GM19023 (cell line): ENCODE data around the gene TMEM74B.

Experiments used
- ATAC-seq: cut with Tn5 transposase; IDR thresholded peaks from one replicate; pipeline ENCODE4 v1.9.1; 2021; ENCODE audit warnings: mild to moderate bottlenecking, moderate library complexity; ENCODE audit not compliant: unreplicated experiment

TMEM74B gene

GRCh38 chr20:1183153-1183552 is 1.6 kb downstream of the TMEM74B start:
- no peak for ATAC-seq

GRCh38 chr20:1182106-1182505 is 2.7 kb downstream of the TMEM74B start:
- no peak for ATAC-seq

DNA sequence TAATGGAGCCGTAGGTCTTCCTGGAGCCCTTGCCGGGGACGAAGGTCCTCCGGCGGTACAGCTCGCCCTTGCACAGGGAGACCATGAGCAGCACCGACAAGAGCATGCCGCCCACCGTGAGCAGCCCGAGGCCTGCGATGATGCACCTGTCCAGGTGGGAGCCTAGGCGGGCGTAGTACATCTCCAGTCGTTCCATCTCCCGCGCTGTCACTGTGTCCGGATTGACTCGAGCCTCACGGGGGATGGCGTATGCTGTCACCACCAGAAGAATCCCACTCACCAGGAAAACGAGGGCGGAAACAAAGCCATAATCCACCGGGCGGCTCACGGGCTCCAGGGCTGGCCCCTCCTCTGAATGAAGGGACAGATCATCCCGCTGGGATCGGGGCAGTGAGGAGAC is 3.8 kb downstream of the TMEM74B start:
- no peak for ATAC-seq

DNA sequence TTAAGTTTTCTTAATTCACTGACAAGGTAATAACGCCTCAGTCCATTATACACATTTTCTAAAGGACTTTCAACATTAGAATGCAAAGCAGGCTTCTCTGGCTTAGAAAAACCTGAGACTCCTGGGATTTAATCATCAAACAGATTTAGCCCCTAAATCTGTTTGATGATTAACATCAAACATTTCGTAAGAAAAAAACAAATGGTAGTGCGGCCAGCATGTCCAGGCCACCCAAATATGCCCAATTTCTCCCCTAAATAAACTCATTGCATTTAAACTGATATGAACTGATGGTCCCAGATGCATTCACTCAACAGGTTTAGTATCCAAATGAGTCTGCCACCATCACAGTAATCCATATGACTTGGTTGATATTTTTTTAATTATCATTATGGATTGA is 6.2 kb downstream of the TMEM74B start:
- ATAC-seq: no peak

GRCh38 chr20:1178103-1178502 is 6.7 kb downstream of the TMEM74B start:
- ATAC-seq: no peak

DNA sequence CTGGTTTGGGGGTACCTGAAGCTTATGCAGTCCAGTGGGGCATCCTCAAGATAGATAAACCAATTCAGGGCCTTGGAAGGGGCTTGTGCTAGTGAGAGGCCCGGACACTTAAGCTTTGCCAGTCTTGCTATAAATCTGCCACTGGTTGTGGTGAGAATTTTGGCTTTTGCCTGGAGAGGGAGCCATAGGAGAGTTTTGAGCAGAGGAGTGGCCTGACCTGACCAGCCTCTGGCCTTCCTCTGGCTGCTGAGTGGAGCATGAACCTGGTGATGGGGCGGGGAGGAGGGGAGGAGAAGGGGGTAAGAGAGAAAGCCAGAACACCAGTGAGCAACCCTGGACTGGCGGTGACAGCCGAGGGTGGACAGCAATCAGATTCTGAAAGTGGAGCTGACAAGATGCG is 7.1 kb downstream of the TMEM74B start:
- no peak for ATAC-seq

- no peak for ATAC-seq
Measured at GRCh38 chr20:1174787-1175186, 10.0 kb downstream of the TMEM74B start.

GRCh38 chr20:1173698-1174097 is 11.1 kb downstream of the TMEM74B start:
- no peak for ATAC-seq

DNA sequence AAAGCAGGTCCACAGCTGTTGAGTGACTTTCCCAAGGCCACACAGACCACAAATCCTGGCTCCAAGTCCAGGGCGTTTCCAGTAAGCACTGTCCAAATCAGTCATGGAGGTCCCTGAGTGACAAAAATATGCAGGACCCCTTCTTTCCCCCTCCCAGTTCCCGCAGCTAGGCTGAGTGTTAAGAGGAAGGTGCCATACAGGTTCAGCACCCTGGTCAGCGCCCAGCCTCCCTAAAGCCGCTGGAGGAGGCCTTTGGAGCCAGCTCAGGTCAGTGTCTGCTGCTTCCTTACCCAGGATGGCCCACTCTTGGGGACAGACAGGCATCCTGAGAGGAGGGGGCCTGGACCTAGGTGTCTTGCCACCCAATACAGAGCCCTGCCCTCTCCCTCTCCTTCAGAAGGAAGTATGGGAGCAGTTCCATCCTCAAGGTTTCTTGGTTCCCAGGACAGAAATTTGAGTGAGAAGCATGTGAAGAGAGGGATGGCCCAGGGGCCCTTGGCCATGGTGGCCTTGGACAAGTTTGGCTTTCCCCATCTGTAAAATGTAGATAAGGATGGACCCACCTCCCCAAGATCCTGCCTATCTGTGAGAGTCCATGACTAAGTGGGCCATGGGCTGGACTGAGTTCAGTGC is 13.2 kb downstream of the TMEM74B start:
- no peak for ATAC-seq

DNA sequence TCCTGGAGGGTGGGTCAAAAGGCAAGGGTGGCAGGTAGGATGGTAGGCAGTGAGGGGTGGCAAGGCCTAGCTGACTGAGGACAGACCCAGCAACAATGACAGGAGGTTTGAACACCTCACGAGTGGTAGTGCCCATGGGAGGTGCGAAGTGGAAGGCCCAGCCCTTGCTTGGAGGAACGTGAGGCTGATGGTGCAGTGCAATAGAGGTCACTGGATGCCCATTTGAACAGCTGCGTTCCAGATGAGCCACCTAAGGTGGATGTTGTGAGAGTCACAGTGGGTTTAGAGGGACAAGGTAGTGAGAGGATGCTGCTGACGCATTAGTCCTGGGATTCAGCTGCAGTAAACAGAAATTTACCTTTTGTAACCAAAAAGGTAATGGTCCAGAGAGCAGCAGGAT is 15.6 kb downstream of the TMEM74B start:
- ATAC-seq: no peak

DNA sequence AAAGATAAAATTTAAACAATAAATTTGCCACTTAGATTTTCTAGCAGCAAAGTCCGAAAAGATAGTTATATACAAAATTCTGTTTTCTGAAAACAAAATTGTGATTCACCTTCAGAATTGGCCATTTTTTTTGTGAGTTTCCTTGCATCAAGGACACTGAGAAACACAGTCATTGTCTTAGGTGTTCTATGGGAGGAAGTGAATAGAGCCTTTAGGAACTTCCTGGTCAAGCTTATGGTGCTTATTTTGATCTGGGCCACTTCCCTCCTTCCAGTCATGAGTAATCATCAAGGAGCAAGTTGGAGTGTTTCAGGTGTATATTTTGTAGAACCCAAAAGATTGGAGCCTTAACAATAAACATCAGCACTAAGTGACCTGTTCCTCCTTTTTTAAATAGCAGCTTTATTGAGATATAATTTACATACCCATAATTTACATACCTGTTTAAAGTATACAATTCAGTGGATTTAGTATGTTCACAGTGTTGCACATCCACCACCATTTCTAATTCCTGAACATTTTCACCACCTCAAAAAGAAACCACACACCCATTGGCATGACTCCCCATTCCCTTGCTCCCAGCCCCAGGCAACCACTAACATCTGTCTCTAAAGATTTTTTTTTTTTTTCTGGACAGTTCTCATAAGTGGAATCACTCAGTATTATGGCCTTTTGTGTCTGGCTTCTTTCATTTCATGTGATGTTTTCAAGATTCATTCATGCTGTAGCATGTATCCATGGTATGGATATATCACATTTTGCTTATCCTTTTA is 17.6 kb downstream of the TMEM74B start:
- no peak for ATAC-seq

GRCh38 chr20:1165941-1166340 is 18.8 kb downstream of the TMEM74B start:
- no peak for ATAC-seq

- no peak for ATAC-seq
Measured at GRCh38 chr20:1165521-1165920, 19.3 kb downstream of the TMEM74B start.

DNA sequence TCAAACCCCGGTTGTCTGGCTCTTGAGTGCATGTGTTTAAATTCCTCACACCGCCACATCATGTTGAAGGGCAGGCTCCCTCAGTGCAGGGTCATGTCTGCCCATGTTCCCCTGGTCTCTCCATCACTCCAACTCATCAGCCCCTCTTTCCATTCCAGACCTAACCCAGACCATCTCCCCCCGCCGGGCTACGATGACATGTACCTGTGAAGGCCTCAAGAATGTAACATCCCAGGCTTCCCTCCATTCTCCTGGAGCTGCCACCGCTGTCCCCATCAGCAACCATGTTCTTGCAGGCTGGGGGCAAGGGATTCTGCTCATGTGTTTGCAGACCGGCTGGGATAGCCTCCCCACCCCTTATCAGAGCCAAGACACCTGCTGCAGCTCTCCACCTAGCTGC is 19.9 kb downstream of the TMEM74B start:
- ATAC-seq: no peak

GRCh38 chr20:1163653-1164052 is 21.1 kb downstream of the TMEM74B start:
- ATAC-seq: no peak

- no peak for ATAC-seq
Measured at GRCh38 chr20:1163105-1163504, 21.7 kb downstream of the TMEM74B start.

- no peak for ATAC-seq
Measured at GRCh38 chr20:1160991-1161390, 23.8 kb downstream of the TMEM74B start.

DNA sequence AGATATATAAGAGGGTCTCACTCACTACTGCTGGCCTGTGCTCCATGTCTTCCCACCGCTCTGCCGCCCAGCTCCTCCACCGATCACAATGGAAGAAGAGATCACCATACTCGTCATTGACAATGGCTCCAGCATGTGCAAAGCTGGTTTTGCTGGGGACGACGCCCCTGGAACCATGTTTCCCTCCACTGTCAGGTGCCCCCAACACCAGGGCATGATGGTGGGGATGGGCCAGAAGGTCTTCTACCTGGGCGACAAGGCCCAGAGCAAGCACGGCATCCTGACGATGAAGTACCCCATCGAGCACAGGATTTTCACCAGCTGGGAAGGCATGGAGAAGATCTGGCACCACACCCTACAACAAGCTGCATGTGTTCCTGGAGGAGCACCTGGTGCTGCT is 24.3 kb downstream of the TMEM74B start:
- ATAC-seq: no peak

DNA sequence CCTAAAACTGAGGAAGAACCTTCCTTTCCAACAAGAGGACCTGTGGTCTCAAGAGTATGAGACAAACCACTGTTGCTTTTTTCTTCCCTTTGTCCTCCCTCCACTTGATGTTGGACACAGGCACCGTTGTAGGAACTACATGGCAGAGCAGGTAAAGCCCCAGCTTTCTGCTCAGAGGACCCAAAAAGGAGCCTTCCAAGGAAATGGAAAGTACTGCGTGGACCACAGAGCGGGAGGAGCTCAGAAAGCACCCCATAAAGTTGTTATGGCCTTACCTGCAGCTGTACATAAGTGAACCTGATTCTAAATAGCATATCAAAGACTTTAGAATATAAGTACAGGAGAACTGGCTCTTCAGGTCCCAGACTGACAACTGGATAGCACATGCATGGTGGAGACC is 29.4 kb downstream of the TMEM74B start:
- no peak for ATAC-seq

DNA sequence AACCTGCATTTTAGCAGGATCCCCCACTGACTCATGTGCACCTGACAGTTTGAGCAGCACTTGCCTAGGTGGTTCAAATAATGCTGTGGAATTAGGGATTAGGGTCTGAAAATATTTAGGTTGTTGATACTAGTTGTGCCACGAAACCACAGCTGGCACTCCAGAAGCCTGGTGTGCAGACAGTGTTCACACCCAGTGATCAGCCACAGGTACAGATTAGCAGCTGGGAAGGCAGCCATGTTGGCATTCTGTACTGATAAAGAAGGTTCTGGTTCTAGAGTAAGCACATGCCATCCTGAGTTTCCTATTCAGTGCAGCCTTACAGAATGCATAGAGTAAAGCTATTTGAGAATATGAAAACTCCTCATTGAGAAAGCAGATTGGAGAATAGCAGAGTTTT is 30.1 kb downstream of the TMEM74B start:
- ATAC-seq: no peak

GRCh38 chr20:1154226-1154625 is 30.6 kb downstream of the TMEM74B start:
- ATAC-seq: no peak

DNA sequence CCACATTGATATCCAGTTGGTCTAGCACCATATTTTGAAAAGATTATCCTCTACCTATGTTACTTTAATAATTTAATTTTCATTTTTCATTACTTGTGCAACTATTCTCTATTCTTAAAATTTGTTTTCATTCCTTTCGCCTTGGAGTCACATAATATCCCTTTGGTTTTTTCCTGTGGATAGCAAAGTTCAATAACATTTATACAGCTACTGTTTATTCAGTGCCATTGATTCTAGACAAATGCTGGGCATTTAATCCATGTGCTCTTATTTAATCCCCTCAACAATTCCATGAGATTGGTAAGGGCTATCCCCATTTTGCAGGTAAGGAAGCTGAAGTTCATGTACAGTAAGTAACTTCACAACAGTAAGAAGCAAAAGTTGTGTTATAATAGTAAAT is 33.8 kb downstream of the TMEM74B start:
- ATAC-seq: no peak

DNA sequence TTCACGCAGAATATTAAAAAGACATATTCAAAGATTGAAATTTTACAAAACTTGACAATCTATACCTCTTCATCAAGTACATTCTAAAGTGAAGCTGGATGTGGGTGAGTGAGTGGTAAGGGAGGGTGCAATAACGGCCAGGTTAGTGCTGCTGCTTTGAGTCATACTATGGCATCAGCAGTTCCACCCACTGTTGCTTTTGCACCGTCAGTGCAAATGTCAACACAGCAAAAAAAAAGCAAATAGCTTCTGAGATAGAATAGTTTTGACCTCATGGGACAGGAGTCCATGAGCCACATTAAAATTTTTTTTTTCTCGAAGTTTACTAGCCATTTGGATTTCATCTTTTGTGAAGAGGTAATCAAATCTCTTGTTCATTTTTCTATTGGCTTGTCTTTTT is 34.6 kb downstream of the TMEM74B start:
- ATAC-seq: no peak
